HG03354 (cell line): ENCODE data around the gene LSAMP.
A peak's percentile ranks its signal among the peaks of the same experiment; 100 is the strongest.
"Not testable (repeated sequence)": the region's sequence is repeated elsewhere in the genome, so short reads cannot be mapped to it uniquely, and the experiment has no call there.

Experiments
- ATAC-seq: cut with Tn5 transposase; IDR thresholded peaks from one replicate; pipeline ENCODE4 v1.9.1; 2021; ENCODE audit warnings: mild to moderate bottlenecking; ENCODE audit not compliant: unreplicated experiment, poor library complexity, severe bottlenecking

The LSAMP gene

GRCh38 chr3:115803661-115804060 is 641.6 kb downstream of the LSAMP start:
- ATAC-seq = no peak

- ATAC-seq = no peak
Observed at GRCh38 chr3:115800489-115801075, 644.7 kb downstream of the LSAMP start.

- ATAC-seq = not testable (repeated sequence)
Observed at GRCh38 chr3:115800065-115800464, 645.2 kb downstream of the LSAMP start.

- peak; percentile 82 for ATAC-seq
Observed at GRCh38 chr3:115792206-115792955, 652.9 kb downstream of the LSAMP start.

GRCh38 chr3:115791271-115792153 is 653.8 kb downstream of the LSAMP start:
- ATAC-seq = not testable (repeated sequence)

GRCh38 chr3:115790759-115791158 is 654.5 kb downstream of the LSAMP start:
- peak; percentile 51 for ATAC-seq

- no peak for ATAC-seq
Observed at GRCh38 chr3:115789481-115789880, 655.8 kb downstream of the LSAMP start.

- ATAC-seq = no peak
Observed at GRCh38 chr3:115788921-115789470, 656.3 kb downstream of the LSAMP start.

- no peak for ATAC-seq
Observed at GRCh38 chr3:115787818-115788217, 657.5 kb downstream of the LSAMP start.

GRCh38 chr3:115785782-115786181 is 659.5 kb downstream of the LSAMP start:
- ATAC-seq = no peak

- no peak for ATAC-seq
Observed at GRCh38 chr3:115784739-115785536, 660.3 kb downstream of the LSAMP start.

GRCh38 chr3:115783938-115784738 is 661.1 kb downstream of the LSAMP start:
- ATAC-seq = peak; percentile 92

- not testable (repeated sequence) for ATAC-seq
Observed at GRCh38 chr3:115783426-115783825, 661.9 kb downstream of the LSAMP start.

GRCh38 chr3:115779011-115779410 is 666.3 kb downstream of the LSAMP start:
- no peak for ATAC-seq

- no peak for ATAC-seq
Observed at GRCh38 chr3:115772951-115773350, 672.3 kb downstream of the LSAMP start.

GRCh38 chr3:115768661-115769060 is 676.6 kb downstream of the LSAMP start:
- ATAC-seq = no peak

- ATAC-seq = no peak
Observed at GRCh38 chr3:115766587-115767482, 678.5 kb downstream of the LSAMP start.

GRCh38 chr3:115761927-115762305 is 683.4 kb downstream of the LSAMP start:
- ATAC-seq = no peak
